ENCODE data around the gene ITPRID2. TPM values are rescaled to one million over a fixed set of nuclear protein-coding genes. Genes with fewer than 3 reads are reported as not detected.

The ITPRID2 gene
- total RNA-seq, 4 donors from 2014 or later = 80.3 to 162 (median 97.6) TPM

DNA sequence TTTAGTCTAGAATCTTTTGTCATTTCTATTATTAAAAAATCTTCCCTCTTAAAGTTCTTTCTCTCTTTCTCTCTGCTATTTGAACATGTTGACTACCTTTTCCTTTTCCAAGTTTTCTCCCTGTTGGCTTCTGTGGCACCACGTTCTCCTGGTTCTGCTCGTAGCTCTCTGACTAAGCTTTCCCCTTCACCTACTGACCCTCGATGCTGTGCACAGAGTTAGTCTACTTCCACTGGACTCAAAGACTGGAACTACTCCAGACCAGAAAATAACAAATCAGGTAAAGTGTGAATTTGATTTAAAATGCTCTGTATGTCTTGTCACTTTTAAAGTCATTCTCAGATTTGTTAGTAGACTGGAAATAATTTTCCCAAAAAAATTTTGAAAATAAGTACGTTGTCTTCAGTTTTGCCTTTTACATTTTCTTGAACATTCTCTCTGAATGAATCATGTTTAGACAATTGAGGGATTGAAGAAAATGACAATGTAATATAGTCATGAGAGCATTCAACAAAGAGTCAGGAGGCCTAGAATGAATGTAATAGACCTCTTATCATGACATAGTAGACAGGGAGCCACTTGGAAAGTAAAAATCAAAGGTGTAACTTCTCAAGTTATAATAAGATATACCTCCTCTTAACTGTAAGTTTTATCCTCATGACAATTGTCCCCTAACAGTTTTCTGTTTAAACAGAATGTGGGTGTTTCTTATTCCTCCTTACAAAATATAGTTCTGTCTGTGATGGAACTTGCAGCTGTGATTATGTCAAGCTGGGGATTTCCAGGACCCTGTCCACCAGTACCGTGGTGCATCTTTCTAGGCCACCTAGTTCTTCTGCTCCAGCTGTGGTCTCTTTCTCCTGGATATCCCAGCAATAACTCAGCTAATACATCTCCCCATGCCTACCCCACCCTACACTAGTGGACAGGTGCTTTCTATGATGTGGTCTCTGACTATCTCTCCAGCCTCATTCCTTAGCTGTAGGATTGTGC is 25.5 kb downstream of the ITPRID2 start:
- no peak for TF ChIP-seq CTCF (IDR thresholded peaks at IDR 0.05; ENCODE audit: low read depth)

DNA sequence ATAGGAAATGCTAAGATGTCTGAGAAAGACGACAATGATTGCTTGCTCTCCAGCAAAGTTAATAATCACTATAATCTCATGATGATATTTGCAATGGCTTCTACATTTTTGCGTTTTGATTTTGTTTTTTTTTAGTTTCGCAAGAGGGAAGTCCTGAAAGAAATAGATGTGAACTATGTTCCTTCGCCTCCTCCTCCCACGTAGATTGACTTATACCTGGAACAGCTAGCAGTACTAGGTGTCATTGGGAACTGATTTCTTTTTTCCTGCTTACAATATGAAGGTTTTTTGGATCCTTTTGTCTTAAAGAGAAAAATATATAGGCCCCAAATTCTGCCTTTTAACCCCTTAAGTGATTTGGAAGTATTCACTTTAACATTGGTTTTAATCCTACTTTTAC is 26.7 kb downstream of the ITPRID2 start:
- TF ChIP-seq CTCF (IDR thresholded peaks at IDR 0.05; ENCODE audit: low read depth) = no peak

GRCh38 chr2:181923121-181923520 is 31.6 kb downstream of the ITPRID2 start:
- no peak for TF ChIP-seq CTCF (IDR thresholded peaks at IDR 0.05; ENCODE audit: low read depth)

DNA sequence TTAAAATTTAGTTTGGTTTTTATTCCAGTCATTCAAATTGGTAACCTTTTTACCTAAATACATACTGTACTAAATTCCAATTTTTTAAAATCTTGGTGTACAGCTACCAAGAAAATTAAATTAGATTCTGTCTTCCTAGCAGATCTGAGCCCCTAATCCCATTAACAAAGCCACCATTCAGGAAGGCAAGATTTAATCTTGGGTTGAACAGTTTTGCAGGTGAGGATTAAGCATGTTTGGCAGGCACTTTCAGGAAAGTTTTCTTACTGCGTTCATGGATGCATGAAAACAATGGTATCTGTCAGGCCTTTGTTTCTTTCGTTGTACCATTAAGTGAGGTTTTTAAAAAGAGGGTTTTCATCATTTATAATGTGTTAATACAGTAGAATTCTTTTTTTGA is 32.8 kb downstream of the ITPRID2 start:
- no peak for TF ChIP-seq CTCF (IDR thresholded peaks at IDR 0.05; ENCODE audit: low read depth)

DNA sequence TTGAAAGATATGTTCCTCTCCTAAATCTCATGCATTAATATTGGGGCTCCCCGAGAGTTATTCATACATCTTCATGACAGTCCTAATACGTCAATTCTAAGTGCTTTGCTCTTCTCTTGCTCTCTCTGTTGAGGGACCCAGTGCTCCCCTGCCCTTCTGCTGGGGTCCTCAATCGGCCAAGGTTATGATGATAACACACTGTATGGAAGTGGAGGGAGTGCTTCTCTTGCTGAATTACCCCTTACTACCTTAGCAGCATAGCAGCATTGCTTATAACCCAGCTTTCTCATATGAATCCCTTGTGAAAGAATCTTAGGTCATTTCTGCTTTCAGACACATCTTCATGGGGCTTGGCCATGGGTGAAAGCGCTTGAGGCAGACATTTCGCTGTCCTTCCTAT is 43.2 kb downstream of the ITPRID2 start:
- no peak for TF ChIP-seq CTCF (IDR thresholded peaks at IDR 0.05; ENCODE audit: low read depth)

DNA sequence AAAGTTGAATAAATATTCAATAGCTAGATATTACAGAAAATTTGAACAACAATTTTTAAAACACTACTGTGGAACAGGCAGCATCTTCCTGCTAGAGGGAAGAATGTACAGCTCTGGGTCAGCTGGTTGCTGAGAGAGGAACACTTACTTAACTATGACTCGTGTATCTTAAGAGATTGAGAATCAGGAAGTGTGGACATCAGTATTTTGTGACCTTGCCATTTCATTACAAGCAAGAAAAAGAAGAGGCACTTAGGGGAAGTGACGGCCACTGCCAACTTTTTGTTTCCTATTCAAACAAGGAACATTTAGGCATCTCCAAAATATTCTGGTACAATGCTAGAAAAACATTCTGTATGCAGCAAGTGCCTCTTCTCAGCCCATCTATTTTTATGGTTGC is 45.9 kb downstream of the ITPRID2 start:
- no peak for TF ChIP-seq CTCF (IDR thresholded peaks at IDR 0.05; ENCODE audit: low read depth)

DNA sequence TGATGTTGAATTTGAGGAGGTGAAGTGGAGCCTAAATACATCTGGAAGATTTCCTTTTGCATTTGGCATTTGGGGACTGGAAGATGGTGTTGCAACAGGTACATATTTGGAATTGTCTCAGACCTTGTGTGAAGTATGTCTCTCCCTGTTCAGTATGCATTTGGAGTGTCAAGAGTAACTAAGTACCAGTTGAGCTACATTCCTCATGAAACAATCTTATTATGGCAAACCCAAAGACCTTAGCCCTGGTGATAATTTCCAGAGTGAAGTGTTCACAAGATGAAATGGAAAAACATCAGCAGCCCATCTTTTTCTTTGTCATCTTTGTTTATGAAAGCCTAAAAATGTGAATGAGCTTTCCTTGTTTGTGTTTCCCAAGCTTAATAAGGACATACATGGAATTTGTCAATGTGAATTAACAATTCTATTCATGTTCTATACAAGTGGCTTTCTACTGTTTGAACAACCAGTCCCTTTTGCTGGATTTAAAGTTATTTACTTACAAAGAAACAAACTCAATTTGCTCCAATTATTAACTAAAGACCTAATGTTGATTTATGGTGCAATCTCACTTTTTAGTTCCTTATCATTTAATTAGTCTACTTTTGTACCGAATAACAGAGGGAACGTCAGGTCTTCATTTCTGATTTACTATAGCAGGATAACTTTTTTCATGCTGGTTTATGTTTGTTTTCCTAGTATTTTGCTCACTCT is 52.0 kb downstream of the ITPRID2 start:
- TF ChIP-seq CTCF (IDR thresholded peaks at IDR 0.05; ENCODE audit: low read depth) = no peak
